NCI-H2029 treated with DMSO at 0.1 percent for 48 hours (cell line): ENCODE data around the gene ARHGAP4.

Experiments used
- DNase-seq: peaks from one replicate; lab custom pipeline; 2025; lab: John Stamatoyannopoulos, UW

The ARHGAP4 gene

DNA sequence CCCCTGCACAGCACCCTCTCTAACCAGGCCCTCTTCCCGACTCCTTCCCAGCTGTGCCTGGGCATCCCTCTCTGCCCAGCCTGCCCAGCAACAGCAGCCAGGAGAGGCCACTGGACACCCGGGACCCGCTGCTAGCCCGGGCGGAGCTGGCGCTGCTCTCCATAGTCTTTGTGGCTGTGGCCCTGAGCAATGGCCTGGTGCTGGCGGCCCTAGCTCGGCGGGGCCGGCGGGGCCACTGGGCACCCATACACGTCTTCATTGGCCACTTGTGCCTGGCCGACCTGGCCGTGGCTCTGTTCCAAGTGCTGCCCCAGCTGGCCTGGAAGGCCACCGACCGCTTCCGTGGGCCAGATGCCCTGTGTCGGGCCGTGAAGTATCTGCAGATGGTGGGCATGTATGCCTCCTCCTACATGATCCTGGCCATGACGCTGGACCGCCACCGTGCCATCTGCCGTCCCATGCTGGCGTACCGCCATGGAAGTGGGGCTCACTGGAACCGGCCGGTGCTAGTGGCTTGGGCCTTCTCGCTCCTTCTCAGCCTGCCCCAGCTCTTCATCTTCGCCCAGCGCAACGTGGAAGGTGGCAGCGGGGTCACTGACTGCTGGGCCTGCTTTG is 20.5 kb downstream of the ARHGAP4 start:
- no peak for DNase-seq

DNA sequence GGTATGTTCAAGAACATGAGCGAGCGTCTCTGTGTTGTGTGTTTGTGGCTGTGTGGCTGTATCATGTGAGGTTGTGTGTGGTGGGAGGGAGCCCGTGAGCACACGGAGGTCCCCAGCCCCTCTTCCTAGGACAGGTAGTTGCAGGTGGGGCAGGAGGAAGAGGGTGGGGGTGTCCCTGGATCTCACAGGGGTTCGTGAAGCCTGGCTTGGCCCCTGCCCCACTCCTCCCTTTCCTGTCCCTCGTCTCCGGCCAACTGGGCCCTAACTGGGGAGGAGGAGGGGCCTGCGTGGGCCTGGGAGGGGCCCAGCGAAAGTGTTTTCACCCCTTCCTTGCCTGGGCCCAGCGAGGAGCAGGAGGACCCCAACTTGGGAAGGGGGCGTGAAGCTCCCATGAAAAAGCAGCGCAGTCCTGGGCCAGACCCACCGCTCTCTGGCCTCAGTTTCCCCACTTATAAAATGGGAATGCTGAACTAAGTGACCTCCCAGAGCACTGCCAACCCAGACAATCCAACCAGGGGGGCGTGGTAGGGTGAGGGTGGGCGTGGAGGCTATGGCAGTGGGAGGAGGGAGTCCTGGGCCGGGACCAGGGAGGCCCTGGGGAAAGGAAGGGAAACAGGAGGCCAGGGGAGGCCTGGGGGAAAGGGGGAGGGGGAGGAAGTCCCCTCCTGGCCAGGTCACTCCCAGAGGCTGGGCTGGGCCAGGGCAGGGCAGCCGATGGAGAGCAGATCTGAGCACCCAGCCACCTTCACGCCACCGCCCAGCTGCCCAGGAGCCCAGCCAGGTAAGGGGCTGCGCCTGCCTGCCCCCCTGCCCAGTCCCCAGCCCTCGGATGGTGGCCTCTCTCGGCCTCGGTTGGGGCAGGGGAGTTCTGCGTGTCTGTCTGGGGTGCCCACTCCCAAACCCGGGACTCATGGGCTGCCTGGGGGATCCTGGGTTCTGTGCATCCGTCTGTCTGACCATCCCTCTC is 21.8 kb downstream of the ARHGAP4 start, which contains the start of gene AVPR2:
Gene AVPR2, plus strand, starts transcription at position 683 of the 967 bp plus-strand sequence. CDS start 473 bp downstream, outside the sequence.
- DNase-seq = no peak

DNA sequence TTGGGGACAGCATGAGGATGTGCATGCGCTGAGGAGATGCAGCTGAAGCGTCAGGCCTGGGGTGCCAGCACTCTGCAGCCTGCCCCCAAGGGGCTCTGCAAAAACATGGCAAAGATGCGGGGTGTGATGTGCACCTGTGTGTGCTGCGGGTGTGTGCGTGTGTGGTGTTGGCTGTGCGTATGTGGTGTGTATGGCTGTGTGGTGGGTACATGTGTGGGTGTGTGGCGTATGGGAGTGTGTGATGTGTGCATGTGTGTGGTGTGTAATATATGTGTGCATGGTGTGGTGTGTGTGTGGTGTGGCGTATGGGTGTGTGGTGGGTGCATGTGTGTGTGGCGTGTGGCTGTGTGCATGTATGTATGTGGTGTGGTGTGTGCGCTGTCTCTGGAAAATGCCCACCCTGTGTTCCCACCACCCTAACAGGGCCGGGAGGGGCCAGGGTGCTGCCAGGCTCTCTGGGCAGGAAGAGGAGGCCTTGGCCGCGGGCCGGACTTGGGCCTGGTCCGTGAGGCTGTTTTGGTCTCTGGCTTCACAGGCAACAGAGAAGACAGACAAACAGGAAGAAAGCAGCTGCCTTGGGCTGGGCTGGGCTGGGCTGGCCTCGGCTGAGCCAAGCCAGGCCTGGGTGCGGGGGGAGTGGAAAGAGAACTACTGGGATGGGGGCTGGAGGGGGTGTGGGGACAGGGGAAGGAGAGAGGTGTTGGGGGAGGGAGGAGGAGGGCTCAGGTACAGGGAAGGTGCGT is 22.7 kb downstream of the ARHGAP4 start:
- no peak for DNase-seq

DNA sequence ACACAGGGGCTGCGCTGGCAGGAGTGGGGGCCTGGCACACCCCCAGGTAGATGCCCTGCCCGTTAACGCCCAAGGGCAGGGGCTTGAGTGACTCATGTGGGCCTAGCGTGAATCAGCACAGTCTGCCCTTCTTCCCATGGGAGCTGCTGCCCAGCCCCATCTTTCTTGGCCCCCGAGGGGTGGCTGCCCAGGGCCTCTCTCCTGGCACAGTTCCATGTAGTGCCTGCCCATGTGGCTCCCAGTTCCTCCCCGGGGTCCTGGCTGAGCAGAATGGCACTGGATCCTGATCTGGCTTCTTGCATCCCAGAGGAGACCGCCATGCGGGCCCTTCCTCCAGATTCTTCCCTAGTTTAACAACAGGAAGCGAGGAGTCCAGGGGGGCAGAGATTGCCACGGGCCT is 23.7 kb downstream of the ARHGAP4 start:
- no peak for DNase-seq

DNA sequence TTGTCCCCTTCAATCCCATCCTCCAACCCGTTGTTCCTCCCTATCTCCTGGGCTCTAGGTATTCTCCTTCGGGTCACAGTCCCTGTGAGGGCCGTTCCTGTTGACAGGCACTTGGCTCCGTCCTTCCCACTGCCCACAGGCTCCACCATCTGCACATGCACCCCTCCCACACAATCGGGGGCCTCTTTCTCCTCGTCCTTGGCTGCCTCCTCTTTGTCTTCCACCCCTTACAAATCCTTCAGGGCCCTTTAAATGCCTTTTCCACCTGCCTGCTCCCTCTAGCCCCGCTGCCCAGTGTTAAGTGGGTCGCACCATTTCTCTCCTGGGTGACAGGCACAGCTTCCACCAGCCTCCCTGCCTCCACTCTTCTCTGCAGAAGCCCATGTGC is 24.3 kb downstream of the ARHGAP4 start:
- DNase-seq = no peak

DNA sequence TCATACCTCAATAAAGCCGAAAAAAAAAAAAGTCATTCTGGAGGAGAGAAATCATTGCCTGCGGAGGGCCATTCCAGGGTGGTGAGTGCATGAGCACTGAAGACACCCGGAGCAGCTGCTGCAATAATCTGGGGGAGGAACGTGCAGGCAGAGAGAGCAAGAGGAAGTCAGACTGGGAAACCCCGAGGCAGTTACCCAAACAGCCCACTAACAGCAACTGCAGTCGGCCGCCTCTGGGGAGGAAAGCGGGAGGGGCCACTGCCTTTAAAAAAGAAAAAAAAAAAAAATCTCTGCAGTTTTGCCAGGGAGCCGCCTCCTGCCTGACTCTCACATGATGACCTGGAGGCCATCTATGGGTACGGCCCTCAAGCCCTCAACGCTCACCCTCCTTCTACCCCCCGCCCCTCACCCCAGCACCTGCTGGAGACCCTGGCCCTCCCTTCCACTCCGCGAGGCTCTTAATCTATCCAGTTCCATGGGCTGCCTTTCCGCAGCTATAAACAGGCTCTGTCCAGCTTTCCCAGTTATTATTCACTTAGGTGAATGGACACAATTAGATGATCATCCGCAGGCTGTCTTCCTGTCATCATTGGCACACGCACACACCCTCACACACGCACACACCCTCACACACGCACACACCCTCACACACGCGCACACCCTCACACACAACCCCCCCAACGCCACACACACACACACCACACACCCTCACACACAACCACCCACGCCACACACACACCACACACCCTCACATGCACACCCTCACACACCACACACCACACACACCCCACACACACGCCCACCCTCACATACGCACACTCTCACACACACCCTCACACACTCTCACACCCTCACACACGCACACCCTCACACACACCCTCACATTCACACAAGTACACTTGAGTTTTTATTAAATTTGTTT is 25.0 kb downstream of the ARHGAP4 start:
- DNase-seq = no peak

DNA sequence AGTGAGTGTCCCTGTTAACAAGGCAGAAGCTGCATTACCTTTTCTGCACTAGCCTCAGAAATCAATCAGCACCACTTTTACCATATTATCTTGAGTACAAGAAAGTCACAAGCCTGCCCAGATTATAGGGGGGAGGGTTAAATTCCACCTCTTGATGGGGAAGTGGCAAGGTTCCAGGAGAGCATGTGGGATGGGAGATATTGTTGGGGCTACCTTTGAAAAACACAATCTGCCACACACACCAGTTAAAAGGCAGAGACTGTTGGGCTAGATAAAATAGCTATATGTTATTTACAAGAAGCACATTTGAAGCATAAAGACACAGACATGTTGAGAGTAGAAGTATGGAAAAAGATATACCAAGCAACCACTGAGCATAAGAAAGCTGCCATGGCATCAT is 28.2 kb downstream of the ARHGAP4 start:
- no peak for DNase-seq

DNA sequence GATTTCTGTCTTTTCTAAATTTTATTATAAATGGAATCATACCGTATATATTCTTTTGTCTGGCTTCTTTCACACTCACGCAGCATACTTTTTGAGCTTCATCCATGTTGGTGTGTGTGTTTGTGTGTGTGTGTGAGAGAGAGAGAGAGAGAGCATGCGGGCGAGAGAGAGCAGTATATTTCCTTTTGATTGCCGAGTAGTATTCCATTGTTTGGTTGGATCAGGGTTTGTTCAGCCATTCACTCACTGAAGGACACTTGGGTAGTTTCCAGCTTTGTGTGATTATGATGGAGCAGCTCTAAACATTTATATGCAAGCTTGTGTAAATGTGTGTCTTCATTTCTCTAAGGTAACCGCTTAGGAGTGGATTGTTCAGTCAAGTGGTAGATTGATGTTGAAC is 36.9 kb downstream of the ARHGAP4 start:
- DNase-seq = peak; percentile 68

DNA sequence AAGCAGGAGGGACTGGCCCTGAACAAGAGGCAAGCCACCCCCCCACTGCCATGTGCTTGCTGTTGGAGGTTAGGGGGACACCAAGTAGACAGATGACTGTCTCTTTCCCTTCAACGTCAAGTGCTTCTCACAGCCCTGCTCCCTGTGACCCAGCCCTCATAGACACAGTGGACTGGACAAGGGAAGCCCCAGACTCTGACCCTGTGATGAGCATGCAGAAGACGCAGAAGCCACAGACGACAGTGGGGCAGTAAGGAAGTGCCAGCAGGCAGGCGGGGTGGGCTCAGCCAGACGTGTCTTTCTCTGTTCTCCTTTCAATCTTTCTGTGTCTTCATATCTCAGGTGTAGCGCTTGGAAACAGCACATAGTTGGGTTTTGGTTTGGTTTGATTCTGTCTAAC is 37.7 kb downstream of the ARHGAP4 start:
- no peak for DNase-seq

DNA sequence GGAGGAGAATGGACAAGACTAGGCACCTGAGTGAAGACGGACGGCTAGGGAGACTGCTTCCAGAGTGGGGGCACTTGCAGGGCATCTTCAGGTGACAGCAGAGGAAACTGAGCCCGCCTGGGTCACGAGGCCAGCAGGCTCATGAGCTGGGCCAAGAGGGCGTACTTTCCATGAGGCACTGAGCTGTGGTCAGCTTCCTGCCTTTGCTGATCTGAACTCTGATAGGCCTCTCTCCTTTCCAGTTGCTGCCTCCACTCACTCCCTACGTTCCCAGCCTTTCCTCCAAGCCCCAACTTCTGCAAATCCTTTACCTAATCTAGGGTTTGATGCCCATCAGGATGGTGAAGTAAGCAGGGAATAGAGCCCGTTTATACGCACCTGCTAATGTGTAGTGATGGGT is 38.7 kb downstream of the ARHGAP4 start:
- no peak for DNase-seq

DNA sequence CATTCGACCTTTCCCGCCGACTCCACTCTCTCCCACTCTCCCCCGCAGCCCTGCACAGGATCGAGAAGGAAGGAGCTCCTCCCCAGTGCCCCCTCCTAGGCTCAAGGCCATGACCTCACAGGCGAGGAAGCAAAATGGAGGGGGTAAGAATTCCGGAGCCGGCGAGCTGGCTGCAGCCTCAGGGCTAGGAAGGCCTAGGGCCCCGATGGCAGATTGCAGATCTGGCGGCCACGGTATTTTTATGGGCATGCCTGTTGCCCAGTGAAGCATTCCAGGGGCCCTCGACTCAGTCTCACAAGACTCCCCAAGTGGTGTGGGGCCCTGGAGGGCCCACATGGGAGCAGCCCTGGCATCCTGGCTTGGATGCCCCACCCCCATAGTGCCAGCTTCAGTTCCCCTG is 39.1 kb downstream of the ARHGAP4 start:
- DNase-seq = no peak

DNA sequence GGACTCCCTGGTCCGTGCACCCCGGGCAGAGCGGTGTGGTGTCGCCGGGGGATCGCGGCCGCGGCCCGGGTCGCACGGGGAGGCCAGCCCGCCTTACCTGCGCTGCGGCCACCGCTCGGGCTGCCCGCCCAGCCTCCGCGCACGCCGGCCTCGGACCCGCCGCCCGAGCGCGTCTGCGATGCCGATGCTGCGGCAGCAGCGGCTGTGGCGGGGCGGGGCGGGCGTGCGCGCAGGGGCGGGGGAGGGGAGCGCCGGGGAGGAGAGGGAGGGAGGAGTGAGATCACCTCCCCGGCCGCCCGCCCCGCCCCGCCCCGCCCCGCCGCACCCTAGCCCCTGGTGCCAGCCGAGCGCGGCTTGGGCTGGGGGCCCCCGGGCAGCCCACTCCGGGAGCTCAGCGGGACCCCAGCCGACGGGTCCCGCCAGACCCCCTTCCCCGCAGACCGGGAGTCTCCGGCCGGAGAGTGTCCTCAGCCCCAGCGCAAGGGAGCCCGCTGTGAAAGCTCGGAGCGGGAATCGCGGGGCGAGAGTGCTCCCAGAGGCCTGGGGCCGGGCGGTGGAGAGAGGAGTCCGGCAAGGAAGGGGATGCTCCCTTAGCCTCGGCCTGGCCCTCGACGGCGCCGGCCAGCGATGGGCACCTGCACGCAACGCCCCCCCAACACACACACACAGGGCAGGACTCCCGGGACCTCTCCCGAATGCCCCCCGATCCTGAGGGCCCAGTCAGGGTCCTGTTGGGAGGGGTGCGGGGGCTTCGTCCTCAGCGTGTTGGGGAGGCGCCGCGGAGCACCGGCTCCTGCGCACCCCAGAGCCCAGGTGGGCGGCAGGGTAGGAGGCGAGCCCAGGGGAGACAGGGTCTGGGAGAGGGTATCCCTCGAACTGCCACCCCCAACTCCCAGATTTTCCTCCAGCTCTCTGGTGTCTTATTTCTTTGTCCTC is 39.8 kb downstream of the ARHGAP4 start, which contains the start of gene L1CAM:
Gene L1CAM, minus strand, starts transcription at position 206 of the 936 bp plus-strand sequence. CDS start 10,337 bp downstream, outside the sequence.
- no peak for DNase-seq

DNA sequence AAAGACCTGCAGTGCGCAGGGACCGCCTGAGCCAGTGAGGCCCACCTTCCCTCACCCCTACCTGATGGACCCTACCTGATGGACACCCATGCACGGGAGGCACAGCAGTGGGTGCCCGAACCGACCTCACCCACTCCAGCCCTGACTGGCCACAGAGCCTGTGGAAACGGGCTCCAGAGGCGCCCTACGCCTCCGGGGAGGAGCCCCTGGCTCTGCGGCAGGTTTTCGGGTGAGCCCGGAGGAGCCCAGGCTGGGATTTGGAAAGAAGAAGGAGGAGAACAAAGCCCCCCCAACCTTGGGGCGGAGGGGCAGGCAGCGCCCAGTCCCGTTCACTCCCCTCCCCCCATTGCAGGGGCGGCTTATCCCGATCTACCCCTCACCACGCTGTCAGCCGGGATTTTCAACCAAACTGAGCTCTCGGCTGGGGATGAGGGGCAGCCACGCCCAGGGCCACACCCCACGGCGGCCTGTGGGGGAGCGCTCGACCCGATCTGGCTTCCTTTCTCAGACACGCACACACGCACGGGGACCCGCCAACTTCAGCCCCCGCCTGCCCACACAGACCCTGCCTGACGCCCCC is 40.8 kb downstream of the ARHGAP4 start:
- DNase-seq = no peak

DNA sequence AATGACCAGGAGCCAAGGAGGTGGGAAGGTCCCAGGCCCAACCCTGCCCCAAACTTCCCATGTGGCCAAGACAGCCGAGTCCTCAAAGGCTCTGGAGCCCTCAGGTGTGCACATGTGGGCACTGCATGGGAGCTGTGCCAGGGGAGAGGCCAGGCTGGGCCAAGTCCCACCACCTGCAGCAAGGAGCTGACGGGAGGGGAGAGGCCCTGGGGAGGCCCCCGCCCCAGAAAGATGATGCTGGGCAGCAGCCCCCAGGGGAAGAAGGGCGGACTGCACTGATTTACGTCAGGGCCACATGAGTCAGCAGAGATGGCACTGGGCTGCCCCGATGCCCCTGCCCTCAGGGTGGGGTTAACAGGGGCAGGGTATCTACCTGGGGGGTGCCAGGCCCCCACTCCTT is 41.5 kb downstream of the ARHGAP4 start:
- DNase-seq = no peak

DNA sequence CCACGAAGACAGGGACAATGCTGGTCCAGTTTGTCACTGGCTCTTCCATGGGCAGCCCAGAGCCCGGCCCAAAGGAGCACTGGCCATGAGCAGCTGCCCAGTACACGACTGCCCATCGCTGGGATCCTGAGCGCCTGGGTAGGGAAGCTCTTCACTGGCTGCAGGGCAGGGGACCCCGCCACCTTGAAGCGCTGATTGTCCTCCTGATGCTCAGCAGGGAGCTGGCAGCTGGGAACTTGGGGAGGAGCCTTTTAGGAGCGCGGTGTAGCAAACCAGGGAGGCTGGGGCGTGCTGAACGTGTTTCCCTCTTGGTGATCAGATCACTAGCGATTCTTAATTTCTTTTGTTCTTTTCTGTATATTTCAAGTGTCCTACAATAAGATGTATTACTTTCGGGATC is 41.9 kb downstream of the ARHGAP4 start:
- DNase-seq = no peak

DNA sequence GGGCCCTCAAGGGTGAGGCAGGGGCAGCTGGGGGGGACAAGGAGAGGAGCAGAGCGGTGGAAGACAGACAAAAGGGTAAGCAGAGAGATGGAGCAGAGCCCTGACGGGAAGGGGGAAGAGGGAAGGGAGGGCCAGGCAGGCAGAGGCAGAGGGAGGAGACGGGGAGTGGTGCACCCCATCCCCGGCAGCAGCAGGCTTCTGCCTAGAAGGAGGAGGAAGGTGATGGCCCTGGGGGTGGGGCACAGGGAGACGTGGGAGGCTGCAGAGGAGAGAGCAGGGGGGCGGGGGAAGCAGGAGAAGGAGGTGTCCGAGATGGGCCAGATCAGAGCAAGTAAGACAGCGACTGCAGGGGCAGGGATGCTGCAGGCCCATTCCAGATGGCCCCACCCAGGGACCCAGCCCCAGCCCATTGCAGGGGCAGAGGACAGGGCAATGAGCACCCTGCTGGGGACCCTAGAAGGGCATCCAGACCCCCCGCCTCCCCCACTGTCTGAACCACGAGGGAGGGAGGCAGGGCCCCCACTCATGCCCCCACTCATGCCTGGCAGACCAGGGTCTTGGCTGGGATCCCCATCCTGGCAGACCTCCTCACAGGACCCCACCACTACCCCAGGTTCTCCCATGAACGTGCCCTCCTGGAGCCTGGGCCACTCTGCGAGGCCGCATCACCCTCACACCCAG is 42.8 kb downstream of the ARHGAP4 start:
- no peak for DNase-seq

DNA sequence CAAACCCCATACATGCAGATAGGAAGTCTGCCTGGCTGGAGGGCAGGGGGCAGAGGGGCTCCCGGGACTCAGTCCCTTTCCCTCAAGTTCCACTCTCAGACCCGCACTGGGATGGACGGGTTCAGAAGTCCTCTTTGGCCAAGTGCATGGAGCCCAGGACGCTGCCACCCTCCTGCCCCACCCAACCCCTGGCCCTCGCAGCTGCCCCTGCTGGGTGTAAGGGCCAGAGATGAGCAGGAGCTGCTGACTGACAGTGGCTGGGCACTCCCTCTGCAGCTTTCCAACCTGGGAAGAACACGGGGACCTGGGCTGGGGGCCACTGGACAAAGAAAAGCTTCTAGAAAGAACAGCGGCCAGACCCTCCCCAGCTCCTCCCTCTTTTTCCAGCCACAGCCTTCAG is 43.5 kb downstream of the ARHGAP4 start:
- DNase-seq = no peak

DNA sequence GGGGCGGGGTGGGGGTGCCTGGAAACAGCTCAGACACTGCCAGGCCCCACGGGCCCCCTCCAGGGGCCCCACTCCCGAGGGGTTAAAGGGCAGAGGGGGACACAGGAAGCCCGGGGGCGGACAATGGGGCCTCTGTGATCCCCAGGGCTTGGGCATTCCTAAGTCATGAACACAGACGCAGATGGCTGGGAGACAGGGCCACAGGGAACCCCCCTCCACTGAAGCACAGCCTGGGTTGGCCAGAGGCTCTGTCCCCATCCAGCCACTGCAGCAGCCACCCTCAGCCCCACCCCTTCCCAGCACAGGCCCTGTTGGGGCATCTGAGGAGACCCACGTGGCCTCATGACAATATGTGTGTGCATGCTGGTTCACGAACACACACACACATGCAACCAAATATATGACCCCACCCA is 44.0 kb downstream of the ARHGAP4 start:
- no peak for DNase-seq

DNA sequence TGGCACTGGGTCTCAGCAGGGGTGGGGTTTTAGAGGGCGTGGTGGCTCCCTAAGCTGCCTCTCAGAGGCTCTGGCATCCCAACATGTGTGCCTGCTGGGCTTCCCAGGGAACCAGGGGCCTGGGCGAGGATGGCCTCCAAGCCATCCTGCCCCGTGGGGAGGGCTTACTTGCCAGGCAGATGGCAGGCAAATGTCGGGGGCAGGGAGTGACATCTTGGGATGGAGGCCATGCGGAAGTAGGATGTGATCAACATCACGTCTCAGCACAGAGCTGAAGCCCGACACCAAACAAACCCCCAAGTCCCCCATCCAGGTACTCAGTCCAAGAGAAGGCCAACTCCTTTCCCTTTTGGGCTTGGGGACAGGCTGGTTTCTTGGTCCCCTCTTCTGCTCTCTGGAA is 44.8 kb downstream of the ARHGAP4 start:
- DNase-seq = no peak
